Hematopoietic multipotent progenitor cell treated with erythropoietin and hydrocortisone succinate and interleukin-3 and kit ligand, for 4 days (in vitro differentiated cells): ENCODE data around the gene CPSF7.
A peak's percentile ranks its signal among the peaks of the same experiment; 100 is the strongest.

Source experiments
- DNase-seq: peaks from one replicate; pipeline ENCODE4 v3.0.0-alpha.2; 2015

The CPSF7 gene

GRCh38 chr11:61378713-61379313 lies 51.0 kb downstream of the CPSF7 start:
- peak; percentile 52 for DNase-seq

- DNase-seq, result no peak
These were observed 52.2 kb downstream of the CPSF7 start for GRCh38 chr11:61377461-61378160.

DNA sequence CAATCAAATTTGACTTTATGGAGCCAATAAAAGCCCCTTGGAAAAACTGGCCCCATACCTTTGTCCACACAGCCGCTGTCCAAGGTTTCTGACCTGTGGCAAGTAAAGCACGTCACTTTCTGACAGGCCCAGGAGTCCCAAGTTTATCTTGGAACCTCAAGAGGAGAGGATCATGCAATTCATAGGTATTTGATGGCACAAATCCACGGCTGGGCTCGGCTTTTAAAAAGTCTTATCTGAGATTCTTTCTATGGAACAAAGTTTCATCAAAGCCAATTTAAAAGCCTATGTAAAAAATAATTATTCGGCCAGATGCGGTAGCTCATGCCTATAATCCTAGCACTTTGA lies 54.0 kb downstream of the CPSF7 start:
- DNase-seq, result no peak

- no peak for DNase-seq
These were observed 56.9 kb downstream of the CPSF7 start for GRCh38 chr11:61372659-61373420.

- no peak for DNase-seq
These were observed 59.3 kb downstream of the CPSF7 start for GRCh38 chr11:61370349-61371005.

GRCh38 chr11:61369372-61370348 lies 60.1 kb downstream of the CPSF7 start:
- DNase-seq, result no peak

DNA sequence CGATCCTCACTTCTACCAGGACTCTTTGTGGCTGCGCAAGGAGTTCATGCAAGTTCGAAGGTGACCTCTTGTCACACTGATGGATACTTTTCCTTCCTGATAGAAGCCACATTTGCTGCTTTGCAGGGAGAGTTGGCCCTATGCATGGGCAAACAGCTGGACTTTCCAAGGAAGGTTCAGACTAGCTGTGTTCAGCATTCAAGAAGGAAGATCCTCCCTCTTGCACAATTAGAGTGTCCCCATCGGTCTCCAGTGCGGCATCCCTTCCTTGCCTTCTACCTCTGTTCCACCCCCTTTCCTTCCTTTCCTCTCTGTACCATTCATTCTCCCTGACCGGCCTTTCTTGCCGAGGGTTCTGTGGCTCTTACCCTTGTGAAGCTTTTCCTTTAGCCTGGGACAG lies 61.1 kb downstream of the CPSF7 start:
- no peak for DNase-seq

DNA sequence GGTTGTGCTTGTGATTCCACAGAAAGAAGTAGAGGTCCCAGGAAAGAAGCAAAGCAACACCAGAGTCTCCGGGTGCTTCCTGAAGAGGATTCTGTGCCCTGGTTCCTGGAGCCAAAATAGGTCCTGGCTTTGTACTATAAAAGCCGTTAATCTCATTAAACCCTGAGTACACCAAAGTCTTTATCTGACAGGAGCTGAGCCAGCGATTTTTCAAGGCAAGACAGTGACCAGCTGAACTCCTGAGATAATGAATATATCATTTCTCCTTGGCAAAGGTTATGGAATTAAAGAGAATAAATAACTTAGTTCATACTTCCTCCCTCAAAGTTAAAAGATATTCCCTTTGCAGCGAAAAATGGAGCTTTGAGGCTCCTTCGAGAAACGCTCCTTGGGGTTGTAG lies 62.4 kb downstream of the CPSF7 start:
- DNase-seq, result peak; percentile 69

DNA sequence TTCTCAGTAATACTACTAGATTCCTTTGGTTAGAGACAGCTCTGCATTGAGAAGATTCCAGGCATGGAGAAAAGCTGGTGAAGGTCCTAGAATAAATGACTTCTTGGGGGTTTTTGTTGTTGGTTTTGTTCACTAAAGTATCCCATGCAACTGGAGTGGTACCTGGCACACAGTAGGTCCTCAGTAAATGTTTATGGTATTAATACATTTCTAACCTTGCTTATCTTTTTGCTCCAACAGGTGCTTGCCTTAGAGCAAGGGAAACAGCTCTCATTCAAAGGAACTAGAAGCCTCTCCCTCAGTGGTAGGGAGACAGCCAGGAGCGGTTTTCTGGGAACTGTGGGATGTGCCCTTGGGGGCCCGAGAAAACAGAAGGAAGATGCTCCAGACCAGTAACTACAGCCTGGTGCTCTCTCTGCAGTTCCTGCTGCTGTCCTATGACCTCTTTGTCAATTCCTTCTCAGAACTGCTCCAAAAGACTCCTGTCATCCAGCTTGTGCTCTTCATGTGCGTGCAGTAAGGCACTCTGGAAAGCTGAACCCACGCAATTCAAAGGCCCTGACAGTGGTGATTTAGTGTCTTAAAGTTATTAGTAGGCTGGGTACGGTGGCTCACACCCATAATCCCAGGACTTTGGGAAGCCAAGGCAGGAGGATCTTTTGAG lies 65.6 kb downstream of the CPSF7 start:
- no peak for DNase-seq

DNA sequence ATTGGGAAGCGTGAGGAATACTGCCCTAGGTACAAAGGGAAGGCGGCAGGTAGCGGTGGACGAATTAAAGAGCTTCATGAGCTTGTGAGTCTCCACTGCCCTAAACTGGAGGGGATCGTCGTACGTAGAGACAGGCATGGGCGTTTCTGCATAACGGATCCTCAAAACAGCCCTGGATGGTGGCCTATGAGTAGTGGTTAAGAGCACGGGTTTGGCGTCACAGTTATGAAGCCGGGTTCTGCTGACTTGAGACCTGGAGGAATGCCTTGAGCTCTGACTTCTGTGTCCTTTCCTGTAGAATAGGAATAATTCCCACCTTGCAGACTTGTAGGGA lies 67.3 kb downstream of the CPSF7 start:
- peak; percentile 72 for DNase-seq

- peak; percentile 98 for DNase-seq
These were observed 67.8 kb downstream of the CPSF7 start, which contains the start of the genes CYB561A3 and TMEM138 for GRCh38 chr11:61361741-61362541. TSS of gene CYB561A3 (minus strand) at chr11:61361882. CDS start at chr11:61356713, 5,169 bp downstream. TSS of gene TMEM138 (plus strand) at chr11:61362374. CDS start at chr11:61364391, 2,017 bp downstream.

GRCh38 chr11:61361237-61361740 lies 68.5 kb downstream of the CPSF7 start:
- DNase-seq, result no peak

DNA sequence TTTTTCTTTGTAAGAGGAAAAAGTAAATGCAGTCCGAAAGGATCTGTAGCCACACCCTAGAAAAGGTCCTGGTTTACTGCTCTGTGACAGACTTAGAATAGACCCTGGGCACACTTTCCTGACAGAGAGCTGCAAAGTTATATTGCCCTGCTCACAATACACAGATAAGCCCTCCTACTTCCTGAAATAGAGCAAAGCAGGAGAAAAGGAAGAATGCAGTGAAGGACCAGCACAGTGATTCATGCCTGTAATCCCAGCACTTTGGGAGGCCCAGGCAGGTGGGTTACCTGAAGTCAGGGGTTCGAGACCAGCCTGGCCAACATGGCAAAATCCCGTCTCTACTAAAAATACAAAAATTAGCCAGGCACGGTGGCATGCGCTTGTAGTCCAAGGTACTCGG lies 70.3 kb downstream of the CPSF7 start:
- DNase-seq, result peak; percentile 35

GRCh38 chr11:61358566-61358965 lies 71.2 kb downstream of the CPSF7 start:
- DNase-seq, result no peak

GRCh38 chr11:61357894-61358239 lies 71.9 kb downstream of the CPSF7 start:
- DNase-seq, result no peak

DNA sequence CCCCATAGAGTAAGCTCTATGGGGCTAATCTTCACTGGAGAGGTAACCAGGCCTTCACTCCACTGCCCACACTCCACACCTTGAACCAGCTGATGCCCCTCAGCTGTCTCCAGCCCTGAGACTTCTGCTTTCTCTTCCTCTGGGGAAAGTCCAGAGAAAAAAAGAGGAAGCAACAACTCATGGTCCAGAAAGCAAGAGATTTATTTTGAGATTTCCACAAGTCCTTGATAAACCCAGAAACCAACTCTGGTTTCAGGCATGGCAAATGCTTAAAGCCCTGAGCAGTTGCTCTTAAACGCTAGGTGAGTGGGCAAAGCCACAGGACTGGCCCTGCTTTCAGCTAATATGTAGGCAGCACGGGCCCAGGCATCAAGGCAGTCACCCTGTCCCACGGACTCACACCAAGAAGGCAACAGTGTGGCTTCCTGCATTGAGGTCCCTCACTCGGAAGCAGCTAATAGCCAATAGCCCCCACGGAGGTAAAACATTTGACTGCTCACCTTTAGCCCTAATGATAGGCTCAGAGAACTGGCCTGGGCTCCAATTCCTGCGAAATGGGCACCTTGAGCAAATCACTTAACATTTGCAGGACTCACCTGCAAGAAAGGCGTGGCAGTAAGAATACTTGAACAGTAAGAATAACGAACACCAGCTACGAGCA lies 72.4 kb downstream of the CPSF7 start:
- DNase-seq, result peak; percentile 73

DNA sequence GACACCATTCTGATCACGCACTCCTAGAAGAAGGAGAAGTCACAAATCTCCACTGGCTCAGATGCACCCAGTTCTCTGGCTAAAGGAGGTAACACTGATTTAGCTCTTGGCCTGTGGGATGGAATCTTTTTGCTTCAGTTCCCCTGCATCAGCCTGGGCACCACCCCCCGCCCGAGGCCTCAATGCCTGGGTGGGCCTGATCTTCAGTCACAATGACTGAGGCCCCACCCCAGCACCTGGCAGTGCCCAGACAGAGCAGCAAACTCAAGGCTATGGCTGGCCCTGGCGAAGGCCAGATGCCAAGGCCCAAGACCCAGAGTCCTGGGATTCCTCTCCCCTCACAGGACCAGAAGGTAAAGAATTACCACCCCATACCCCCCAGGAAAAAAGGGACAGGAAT lies 73.1 kb downstream of the CPSF7 start:
- DNase-seq, result no peak

- DNase-seq, result no peak
These were observed 75.6 kb downstream of the CPSF7 start for GRCh38 chr11:61354208-61354607.

DNA sequence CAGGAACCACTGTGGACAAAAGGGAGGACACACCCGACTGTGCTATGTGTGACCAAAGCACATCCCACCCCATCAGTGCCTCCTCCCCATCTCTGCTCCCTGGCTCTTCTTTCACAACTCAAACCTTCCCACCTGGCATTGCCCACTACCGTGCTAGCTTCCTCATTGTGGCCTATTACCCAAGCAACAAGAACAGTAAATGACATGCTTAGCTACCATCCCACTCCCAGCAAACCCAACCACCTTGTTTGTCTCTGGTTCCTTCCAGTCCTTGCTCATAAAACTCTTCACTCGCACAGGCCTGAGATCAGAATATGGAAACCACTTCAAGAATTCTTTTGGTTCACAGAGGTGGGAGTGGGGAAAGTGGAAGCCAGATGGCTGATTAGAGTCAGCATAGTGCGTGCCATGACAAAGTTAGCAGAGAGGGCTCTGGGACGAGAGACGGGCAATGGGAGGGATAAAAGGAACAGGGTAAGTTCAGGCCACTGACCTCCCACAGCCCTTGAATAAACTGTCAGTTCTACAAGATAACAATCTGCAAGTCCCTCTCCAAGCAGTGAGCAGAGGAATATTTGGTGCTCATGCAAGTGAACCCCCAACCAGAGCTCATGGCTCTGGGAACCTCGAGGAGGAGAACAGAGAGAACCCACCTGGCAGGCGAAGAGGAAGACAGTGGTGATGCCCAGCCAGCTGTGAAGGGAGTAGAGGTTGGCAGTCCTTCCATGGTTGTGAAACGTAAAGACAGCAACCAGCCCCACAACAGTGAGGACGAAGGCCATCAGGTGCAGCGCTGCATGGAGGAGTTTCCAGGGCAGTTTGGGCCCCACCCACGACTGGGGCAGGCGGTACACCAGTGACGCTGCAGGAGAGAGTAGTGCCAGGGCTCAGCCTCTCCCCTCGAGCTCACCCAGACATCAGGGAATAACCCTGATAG lies 76.4 kb downstream of the CPSF7 start:
- peak; percentile 30 for DNase-seq
